ENCODE data around the gene SPTBN1. TPM values are rescaled to one million over a fixed set of nuclear protein-coding genes. Genes with fewer than 3 reads are reported as not detected.
A peak's percentile ranks its signal among the peaks of the same experiment; 100 is the strongest.

The SPTBN1 gene
- total and polyA plus RNA-seq, 2 of the 13 experiments (the other 11 are each of a cell fraction or from before 2014, with no cell fraction given), result 123 to 299 TPM

DNA sequence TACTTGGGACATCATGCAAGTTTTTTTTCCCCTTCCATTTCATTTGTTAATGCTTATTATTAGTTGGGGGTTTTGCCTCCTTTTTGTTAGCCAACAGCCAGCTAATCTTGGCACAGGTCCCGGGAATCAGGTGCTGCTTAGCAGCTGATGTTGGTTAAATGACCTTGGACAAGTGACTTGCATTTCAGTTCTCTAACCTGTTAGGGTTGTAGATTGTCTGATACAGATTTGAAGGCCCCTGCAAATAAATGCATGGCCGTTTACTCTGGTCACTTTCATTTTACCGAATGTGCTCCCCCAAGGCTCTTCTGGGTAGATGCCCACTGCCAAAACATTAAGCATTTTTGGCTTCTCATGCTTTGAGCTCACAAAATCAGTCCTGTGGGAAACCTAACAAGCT, 120.9 kb downstream of the SPTBN1 start (continued):
- TF ChIP-seq HMGXB4 (CRISPR knock-in tag; IDR thresholded peaks at IDR 0.05; ENCODE audit: borderline replicate concordance in 1 of 2, low read depth in 1 of 2) (no peak), NCOA1 (CRISPR knock-in tag; IDR thresholded peaks at IDR 0.05) (no peak), NFKBIZ (CRISPR knock-in tag; IDR thresholded peaks at IDR 0.05) (no peak), ZNF350 (CRISPR knock-in tag; IDR thresholded peaks at IDR 0.05; ENCODE audit: borderline replicate concordance, low read depth) (no peak), ZNF44 (CRISPR knock-in tag; IDR thresholded peaks at IDR 0.05) (no peak), ZNF501 (CRISPR knock-in tag; IDR thresholded peaks at IDR 0.05) (0 out of 2 replicates have a peak, but pooled peaks have one; percentile 15), ARNT (IDR thresholded peaks at IDR 0.05) (no peak), SETDB1 (CRISPR knock-in tag; IDR thresholded peaks at IDR 0.05; ENCODE audit: borderline replicate concordance) (no peak), ZFP1 (CRISPR knock-in tag; IDR thresholded peaks at IDR 0.05) (peak; percentile 32; the same call in 1 of the 2 replicates), CCDC6 (CRISPR knock-in tag; IDR thresholded peaks at IDR 0.05) (peak; percentile 31), ZNF224 (CRISPR knock-in tag; IDR thresholded peaks at IDR 0.05) (no peak), KAT8 (CRISPR knock-in tag; IDR thresholded peaks at IDR 0.05) (no peak; the same call in 1 of the 2 replicates), ZNF33A (CRISPR knock-in tag; IDR thresholded peaks at IDR 0.05; ENCODE audit: borderline replicate concordance) (no peak), KLF16 (CRISPR knock-in tag; IDR thresholded peaks at IDR 0.05) (no peak), CEBPB (IDR thresholded peaks at IDR 0.05; ENCODE audit: borderline replicate concordance, low read depth, low read length) (no peak), SSRP1 (CRISPR knock-in tag; IDR thresholded peaks at IDR 0.05) (no peak), ZNF292 (CRISPR knock-in tag; IDR thresholded peaks at IDR 0.05; ENCODE audit: borderline replicate concordance, low read depth) (no peak), TMF1 (CRISPR knock-in tag; IDR thresholded peaks at IDR 0.05; ENCODE audit: low read depth) (no peak), KLF9 (CRISPR knock-in tag; IDR thresholded peaks at IDR 0.05; ENCODE audit: low read depth) (no peak), ZNF432 (CRISPR knock-in tag; IDR thresholded peaks at IDR 0.05; ENCODE audit: borderline replicate concordance) (no peak), ZBTB42 (CRISPR knock-in tag; IDR thresholded peaks at IDR 0.05) (no peak), MEF2D (CRISPR knock-in tag; IDR thresholded peaks at IDR 0.05) (no peak), KDM3A (CRISPR knock-in tag; IDR thresholded peaks at IDR 0.05; ENCODE audit: low read depth) (no peak), CAMTA2 (CRISPR knock-in tag; IDR thresholded peaks at IDR 0.05; ENCODE audit: borderline replicate concordance) (no peak)
- TF ChIP-seq, protein P1, sequence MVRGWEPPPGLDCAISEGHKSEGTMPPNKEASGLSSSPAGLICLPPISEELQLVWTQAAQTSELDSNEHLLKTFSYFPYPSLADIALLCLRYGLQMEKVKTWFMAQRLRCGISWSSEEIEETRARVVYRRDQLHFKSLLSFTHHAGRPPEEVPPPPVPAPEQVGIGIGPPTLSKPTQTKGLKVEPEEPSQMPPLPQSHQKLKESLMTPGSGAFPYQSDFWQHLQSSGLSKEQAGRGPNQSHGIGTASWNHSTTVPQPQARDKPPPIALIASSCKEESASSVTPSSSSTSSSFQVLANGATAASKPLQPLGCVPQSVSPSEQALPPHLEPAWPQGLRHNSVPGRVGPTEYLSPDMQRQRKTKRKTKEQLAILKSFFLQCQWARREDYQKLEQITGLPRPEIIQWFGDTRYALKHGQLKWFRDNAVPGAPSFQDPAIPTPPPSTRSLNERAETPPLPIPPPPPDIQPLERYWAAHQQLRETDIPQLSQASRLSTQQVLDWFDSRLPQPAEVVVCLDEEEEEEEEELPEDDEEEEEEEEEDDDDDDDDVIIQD (CRISPR knock-in tag; IDR thresholded peaks at IDR 0.05; ENCODE audit: low read depth), result 0 out of 2 replicates have a peak, but pooled peaks have one; percentile 43
- TF ChIP-seq, protein P2, sequence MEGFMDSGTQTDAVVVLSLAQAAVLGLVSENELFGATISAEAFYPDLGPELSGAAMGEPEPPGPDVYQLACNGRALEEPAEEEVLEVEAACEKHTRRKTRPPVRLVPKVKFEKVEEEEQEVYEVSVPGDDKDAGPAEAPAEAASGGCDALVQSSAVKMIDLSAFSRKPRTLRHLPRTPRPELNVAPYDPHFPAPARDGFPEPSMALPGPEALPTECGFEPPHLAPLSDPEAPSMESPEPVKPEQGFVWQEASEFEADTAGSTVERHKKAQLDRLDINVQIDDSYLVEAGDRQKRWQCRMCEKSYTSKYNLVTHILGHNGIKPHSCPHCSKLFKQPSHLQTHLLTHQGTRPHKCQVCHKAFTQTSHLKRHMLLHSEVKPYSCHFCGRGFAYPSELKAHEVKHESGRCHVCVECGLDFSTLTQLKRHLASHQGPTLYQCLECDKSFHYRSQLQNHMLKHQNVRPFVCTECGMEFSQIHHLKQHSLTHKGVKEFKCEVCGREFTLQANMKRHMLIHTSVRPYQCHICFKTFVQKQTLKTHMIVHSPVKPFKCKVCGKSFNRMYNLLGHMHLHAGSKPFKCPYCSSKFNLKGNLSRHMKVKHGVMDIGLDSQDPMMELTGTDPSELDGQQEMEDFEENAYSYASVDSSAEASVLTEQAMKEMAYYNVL (CRISPR knock-in tag; IDR thresholded peaks at IDR 0.05; ENCODE audit: borderline replicate concordance), result no peak
- TF ChIP-seq, protein P3, sequence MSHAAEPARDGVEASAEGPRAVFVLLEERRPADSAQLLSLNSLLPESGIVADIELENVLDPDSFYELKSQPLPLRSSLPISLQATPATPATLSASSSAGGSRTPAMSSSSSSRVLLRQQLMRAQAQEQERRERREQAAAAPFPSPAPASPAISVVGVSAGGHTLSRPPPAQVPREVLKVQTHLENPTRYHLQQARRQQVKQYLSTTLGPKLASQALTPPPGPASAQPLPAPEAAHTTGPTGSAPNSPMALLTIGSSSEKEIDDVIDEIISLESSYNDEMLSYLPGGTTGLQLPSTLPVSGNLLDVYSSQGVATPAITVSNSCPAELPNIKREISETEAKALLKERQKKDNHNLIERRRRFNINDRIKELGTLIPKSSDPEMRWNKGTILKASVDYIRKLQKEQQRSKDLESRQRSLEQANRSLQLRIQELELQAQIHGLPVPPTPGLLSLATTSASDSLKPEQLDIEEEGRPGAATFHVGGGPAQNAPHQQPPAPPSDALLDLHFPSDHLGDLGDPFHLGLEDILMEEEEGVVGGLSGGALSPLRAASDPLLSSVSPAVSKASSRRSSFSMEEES (CRISPR knock-in tag; IDR thresholded peaks at IDR 0.05), result peak; percentile 82
